RWPE1 (cell line): ENCODE data around the gene PTPN14.

Experiments used
- CTCF ChIA-PET: fragments of 350-600 bp; sonication (Branson Sonifier 250); formaldehyde crosslinking; extraction: SDS; loops from one replicate; lab custom pipeline; 2021; lab: Yijun Ruan, JAX
- POLR2A ChIA-PET: fragments of 400-600 bp; formaldehyde crosslinking; extraction: SDS; loops from one replicate; lab custom pipeline; 2020; ENCODE audit warnings: antibody characterized with exemption; ENCODE audit not compliant: low non-redundant PET; lab: Yijun Ruan, JAX
- DNase-seq: peaks from one replicate; pipeline ENCODE4 v3.0.0; 2012; ENCODE audit warnings: low spot score
- H3K27ac ChIP-seq: fragments of 450-650 bp; 2 replicates; pipeline ENCODE4 v1.5.1; 2017
- CTCF ChIP-seq: fragments of 450-650 bp; conservative IDR thresholded peaks from 2 replicates; pipeline ENCODE4 v1.5.1; 2017; ENCODE audit warnings: low read depth, mild to moderate bottlenecking

Gene PTPN14

GRCh38 chr1:214303141-214303930, 248.1 kb downstream of the PTPN14 start:
- DNase-seq, result no peak
- POLR2A ChIA-PET, result no interaction called here
- no peak overlapping the region for H3K27ac ChIP-seq
- no peak for TF ChIP-seq CTCF
- CTCF ChIA-PET, result interaction anchor here (0.7 kb wide), 1 partner anchor 282 kb away, joined by 4 read pairs; no protein-coding TSS in a partner anchor

DNA sequence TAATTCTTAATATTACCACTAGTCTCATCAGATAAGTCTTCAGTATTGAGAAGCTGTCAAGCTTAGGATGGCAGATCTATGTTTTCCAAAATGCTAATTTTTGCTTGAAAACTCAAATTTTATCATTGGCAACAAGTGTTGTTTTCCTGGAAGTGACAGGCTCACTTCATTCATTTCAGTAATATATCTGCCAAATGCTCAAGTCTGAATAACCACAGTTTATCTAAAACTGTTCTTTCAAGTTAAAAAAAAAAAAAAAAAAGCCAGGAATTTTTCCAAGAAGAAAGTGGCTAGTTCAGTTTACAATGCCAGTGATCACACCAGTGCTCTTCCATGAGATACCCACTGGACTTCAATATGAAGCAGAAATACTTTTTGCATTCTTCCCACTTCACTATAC, 249.9 kb downstream of the PTPN14 start:
- ChIA-PET CTCF (no interaction called here), POLR2A (no interaction called here)
- TF ChIP-seq CTCF, result no peak
- no peak for DNase-seq
- no peak overlapping the region for H3K27ac ChIP-seq

- DNase-seq, result no peak
- POLR2A ChIA-PET, result no interaction called here
- CTCF ChIA-PET, result interaction anchor here (0.6 kb wide), 1 partner anchor 18 kb away, joined by 3 read pairs; no protein-coding TSS in a partner anchor
- no peak for TF ChIP-seq CTCF
- H3K27ac ChIP-seq, result no peak overlapping the region
Measured at GRCh38 chr1:214300149-214300780, 251.1 kb downstream of the PTPN14 start.
